HG03097 (cell line): Measurements from ENCODE around the gene ZNF500.

Source experiments
- ATAC-seq: cut with Tn5 transposase; IDR thresholded peaks from one replicate; pipeline ENCODE4 v1.9.1; 2021; ENCODE audit not compliant: unreplicated experiment, low FRiP score

ZNF500 gene

DNA sequence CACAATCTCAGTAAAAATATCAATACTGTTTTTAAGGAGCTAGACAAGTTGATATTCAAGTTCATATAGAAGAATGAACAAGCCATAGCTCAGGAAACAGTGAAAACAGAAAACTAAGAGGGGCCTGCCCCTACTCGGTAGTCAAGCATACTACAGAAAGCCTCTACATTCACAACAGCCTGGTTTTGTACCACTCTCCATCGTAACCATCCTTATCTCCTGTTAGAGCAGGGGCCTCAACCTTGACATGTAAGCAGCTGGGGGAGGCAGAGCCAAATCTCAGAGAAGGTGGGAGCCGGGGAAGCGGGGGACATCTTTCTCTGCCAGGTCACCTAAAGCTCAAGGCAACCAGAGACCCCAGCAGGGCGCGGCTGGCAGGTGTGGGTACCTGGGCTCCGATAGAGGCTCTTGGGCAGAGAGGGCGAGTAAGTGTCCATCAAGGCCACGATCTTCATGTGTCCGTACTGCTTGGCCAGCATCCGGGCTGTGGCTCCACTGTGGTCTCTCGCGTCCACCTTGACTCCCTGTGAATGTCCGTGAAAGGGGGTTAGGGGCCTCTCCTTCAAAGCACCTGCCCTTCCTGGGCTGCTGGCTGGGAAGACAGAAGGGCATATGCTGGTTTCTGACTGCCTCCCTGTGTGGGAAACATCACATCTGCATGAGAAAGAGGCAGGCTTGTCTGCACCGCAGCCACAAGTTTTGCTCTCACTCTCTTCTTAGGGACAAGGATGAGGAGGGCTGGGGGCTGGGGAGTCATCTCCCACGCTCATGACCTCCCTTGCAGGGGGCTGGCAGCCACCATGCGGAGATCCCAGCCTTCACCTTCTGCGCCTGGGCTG is 53.1 kb downstream of the ZNF500 start:
- ATAC-seq, result no peak

DNA sequence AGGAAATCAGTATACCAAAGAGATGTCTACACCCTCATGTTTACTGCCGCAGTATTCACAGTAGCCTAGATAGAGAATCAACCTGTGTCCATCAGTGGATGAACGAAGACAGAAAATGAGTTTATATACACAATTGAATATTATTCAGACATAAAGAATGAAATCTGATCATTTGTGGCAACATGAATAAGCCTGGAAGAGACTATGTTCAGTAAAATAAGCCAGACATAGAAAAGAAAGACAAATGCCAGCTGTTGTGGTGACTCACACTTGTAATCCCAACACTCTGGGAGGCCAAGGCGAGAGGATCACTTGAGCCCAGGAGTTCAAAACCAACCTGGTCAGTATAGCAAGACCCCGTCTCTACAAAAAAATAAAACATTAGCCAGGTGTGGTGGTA is 57.5 kb downstream of the ZNF500 start:
- no peak for ATAC-seq

DNA sequence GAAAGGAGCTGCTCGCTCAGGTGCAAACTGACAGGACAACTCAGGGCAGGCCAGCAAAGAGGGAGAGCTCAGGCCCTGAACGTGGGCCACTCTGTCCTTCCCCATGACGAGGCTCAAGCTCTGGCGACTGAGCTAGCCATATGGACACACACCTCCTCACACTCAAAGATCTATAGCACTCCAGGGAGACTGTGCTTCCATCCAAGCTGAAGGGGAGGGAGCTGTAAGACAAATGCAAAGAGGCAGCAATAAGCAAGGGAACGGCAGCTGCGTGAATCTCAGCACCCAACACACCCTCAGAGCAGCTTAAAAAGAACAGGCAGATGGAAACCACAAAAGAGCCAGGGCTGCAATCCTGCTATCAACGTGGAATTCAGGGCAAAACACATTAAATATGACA is 60.1 kb downstream of the ZNF500 start:
- no peak for ATAC-seq

DNA sequence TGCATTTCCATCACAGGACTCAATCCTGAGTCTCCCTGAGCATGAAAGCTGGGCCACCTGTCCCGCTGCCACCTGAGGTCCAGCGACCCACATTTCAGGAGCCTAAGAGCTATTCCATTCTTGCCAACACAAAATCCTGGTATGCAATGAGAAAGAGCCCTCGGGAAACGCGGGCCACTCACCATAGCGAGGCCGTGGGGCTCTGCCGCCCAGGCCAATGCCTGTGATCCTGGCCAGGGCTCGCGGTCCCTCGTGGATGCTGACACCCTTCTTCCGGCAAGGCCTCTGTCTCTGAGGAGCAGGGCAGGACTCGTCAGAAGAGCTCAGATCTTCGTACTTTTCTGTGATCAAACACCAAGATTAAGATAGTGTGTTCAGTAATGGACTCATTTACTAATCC is 62.0 kb downstream of the ZNF500 start:
- ATAC-seq, result no peak

DNA sequence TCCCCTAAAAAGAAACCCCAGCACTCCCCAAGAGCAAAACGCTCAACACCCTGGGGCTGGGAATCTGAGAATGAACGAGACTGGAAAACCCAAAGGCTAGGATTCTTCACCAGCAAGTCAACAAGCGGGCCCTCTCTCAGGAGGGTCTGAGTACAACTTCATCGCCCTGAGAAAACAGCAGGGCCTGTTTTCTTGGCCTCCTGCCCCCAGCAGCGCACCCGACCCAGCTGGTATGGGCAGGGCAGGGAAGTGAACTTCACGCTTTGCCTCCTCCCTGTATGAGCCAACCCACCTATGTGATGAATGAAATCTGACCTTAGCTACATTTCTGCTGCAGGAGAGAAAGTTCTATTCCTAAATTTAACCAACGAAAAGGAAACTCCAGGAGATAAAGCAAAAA is 62.5 kb downstream of the ZNF500 start:
- ATAC-seq, result no peak

DNA sequence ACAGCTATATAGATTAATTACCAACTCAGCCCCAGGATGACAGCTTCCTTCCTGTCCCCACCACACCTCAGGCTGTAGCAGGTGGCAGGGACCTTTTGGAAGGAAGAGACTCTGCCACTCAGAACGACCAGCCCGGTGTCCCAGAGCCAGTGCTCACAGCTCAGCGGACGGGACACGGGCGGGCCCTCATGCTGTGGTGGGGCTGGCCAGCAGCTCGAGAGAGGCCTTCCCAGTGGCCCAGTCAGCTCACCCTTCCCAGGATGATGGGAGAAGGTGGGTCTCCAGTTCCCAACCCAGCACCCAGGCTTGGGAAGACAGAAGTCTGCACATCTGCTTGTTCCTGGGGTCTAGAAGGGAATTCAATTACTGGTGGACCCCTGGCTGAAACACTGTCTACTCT is 63.1 kb downstream of the ZNF500 start:
- no peak for ATAC-seq

DNA sequence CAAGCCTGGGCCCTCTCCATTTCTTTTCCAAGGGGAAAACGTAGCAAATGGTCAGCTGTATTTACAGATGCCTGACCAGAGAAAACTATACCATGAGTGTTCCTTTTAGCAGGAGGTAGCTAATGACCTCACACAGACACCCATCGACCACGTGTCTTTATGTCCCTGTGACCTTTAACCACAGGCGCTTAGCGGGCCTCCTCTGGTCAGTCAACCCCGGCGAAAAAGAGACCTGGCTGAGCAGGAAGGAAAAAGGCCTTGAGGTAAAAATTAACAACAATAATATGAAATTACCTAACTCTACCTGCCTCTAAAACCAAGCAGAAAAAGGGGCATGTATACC is 64.5 kb downstream of the ZNF500 start:
- no peak for ATAC-seq

DNA sequence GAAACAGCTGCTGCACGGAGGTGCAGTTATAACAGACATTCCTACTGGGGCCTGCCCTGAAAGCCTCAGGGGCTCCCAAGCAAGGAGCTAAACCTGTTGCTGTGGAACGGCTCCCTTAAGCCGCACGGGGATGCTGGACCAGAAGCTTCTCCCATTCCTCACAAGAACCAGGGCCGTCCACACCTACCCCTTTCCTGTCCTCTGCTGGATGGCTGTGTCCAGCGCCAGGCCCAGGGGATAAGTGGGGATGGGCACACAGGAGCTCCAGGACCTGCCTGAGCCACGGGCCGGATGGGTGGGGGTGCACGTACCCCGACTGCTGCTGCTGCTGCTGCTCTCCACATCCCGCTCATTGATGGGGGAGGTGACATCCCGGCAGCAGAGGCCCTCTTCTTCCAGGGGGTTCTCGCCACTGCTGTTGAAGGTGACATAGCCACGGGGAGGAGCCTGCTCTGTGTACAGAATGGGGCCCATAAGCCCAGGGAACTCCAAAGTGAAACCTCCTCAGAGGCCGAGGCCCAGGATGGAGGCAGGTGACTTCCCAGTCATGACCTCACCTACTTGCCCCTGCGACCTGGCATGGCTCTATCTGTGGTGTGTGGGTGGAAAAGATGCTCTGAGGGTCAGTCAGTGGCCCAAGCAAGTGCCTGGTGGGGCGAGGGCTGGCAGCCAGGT is 65.0 kb downstream of the ZNF500 start:
- ATAC-seq, result no peak

DNA sequence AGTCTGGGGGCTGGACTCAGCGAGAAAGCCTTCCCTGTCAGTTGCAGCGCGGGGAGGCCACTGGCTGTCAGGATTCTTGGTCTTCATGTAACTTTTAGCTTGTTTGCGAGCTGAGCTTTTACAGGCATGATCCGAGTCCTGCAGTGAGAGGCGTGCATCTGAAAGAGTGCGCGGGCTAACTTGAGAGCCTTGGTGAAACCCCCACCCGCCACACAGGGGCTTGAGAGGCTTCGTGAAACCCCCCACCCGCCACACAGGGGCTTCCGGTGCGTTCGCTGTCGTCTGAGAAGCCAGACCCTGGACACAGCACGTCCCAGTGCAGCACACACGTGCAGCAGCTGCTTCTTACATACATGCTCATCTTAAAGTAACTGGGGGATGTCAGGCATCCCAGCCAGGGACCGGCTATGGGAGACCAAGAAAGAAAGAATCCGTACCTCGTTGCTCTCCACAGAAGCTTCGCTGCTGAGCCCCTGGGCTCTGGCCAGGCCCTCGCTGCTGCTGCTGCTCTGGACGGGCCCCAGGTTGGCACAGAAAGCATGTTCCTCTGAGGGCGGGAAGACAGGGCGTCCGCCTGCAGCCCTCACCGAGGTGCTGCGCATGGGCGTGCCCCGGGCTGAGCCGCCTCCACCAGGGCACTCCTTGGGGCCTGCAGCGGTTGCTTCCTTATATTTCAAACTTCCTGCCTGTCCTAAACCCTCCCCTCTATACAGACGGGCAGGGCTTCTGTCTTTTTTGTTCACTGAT is 65.8 kb downstream of the ZNF500 start:
- ATAC-seq, result no peak

DNA sequence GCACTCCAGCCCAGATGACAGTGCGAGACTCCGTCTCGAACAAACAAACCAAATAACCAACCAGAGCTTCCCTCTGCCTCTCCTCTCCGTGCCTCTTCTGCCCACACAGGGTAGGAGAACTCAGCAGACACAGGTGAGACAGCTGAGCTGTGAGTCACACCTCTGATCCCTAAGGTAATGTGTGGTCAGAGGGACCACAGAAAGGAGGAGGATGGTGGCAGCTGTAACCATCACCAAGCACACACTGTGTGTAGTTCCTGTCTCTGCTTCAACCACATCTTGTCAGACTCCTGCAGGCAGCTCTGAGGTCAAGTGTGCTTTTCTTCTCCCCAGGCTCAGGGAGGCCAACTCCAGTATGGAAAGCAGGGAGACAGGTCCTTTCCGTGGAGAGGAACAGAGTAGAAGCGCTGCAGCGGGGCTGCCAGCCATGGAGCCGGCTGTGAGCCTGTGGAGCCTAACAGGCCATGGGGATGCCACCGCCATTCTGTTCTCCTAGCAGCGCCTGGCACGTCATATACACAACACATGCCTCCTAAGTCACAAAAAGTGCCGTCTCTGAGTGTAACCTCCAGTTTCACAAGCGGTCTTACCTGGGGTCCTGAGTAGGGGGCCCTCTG is 66.5 kb downstream of the ZNF500 start:
- no peak for ATAC-seq

DNA sequence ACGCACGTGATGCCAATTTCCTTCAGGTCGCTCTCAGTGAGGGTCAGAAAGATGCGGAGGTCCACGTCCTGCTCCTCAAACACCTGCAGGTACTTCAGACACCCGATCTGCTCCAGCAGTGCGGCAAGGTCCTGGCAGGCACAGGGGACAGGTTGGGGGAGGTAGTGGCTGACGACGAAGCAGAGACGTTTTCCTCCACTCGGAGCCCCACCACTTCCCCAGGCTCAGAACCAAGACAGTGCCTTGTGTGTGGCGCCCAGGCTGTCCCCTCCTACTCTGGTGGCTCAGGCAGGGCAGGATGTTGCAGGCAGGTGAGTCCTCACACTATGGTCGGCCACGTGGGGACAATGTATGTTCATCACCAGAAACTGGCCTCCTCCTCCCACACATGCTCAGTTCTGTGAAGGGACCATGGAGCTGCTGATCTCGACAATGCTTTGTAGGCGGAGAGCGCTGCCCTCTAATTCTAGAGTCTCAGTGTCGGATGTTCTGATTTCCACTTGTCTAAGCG is 67.9 kb downstream of the ZNF500 start:
- no peak for ATAC-seq

DNA sequence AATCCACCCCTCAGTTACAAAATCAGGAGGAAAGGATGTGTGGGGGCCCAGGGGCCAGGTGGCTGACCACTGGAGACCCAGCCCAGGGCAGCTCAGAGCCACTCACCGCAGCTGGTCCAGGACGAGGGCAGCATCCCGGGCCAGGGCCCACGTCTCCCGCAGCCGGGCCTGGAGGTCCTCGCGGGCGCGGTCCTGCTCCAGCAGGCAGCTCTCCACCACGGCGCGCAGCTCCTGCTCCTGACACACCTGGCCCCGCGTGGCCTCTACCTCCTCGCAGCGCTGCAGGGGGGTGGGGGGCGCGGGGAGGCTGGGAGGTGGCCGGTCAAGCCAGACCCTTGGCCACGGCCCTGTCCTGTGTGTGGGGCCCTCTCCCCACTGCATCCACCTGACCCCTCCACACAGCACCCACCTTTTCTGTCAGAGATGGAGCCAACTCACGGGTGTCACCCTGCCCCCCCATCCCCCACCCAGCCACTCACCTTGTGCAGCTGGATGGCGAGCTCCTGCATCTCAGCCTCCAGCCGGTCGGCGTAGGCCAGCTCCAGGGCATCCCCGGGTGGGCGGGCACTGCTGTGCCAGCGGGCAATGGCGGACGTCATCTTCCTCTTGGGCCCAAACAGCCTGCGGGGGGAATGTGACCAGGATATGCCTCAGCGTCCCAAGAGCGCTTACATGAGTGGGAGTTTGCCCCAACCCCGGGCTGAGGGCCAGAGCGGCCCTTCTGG is 68.5 kb downstream of the ZNF500 start:
- no peak for ATAC-seq
